Glomerular visceral epithelial cell (primary cell): ENCODE results near the gene CAND1.

Experiments used
- DNase-seq: peaks from one replicate; pipeline ENCODE4 v3.0.0-alpha.2; 2016; ENCODE audit errors: extremely low spot score

Gene CAND1

GRCh38 chr12:67268896-67269632 lies at the start of gene CAND1:
CAND1 (plus strand) TSS chr12:67269358; CDS start chr12:67269718, 360 bp downstream.
- DNase-seq = peak; percentile 98

- no peak for DNase-seq
Observed at GRCh38 chr12:67220065-67220464, 49.1 kb upstream of the CAND1 start.

- peak; percentile 7 for DNase-seq
Observed at GRCh38 chr12:67222302-67222701, 46.9 kb upstream of the CAND1 start.

- no peak for DNase-seq
Observed at GRCh38 chr12:67223225-67223624, 45.9 kb upstream of the CAND1 start.

- DNase-seq = no peak
Observed at GRCh38 chr12:67237231-67237630, 31.9 kb upstream of the CAND1 start.

GRCh38 chr12:67239061-67239460 lies 30.1 kb upstream of the CAND1 start:
- DNase-seq = peak; percentile 2

- DNase-seq = no peak
Observed at GRCh38 chr12:67241482-67241881, 27.7 kb upstream of the CAND1 start.

- no peak for DNase-seq
Observed at GRCh38 chr12:67243260-67243659, 25.9 kb upstream of the CAND1 start.

- DNase-seq = no peak
Observed at GRCh38 chr12:67245571-67245970, 23.6 kb upstream of the CAND1 start.

- no peak for DNase-seq
Observed at GRCh38 chr12:67251012-67251411, 18.1 kb upstream of the CAND1 start.

- DNase-seq = no peak
Observed at GRCh38 chr12:67254372-67255026, 14.7 kb upstream of the CAND1 start.

- no peak for DNase-seq
Observed at GRCh38 chr12:67256649-67257048, 12.5 kb upstream of the CAND1 start.

- no peak for DNase-seq
Observed at GRCh38 chr12:67263471-67263870, 5.7 kb upstream of the CAND1 start.

- DNase-seq = peak; percentile 96
Observed at GRCh38 chr12:67268335-67268895, 743 bp upstream of the CAND1 start.

GRCh38 chr12:67269633-67270573 lies 745 bp downstream of the CAND1 start:
- DNase-seq = peak; percentile 21

GRCh38 chr12:67270622-67271021 lies 1.5 kb downstream of the CAND1 start:
- DNase-seq = no peak

- DNase-seq = no peak
Observed at GRCh38 chr12:67271976-67272375, 2.8 kb downstream of the CAND1 start.

GRCh38 chr12:67274186-67274585 lies 5.0 kb downstream of the CAND1 start:
- DNase-seq = no peak

GRCh38 chr12:67275380-67275913 lies 6.3 kb downstream of the CAND1 start:
- DNase-seq = no peak

- no peak for DNase-seq
Observed at GRCh38 chr12:67276421-67276820, 7.3 kb downstream of the CAND1 start.

- DNase-seq = no peak
Observed at GRCh38 chr12:67279637-67280036, 10.5 kb downstream of the CAND1 start.

- no peak for DNase-seq
Observed at GRCh38 chr12:67280088-67280487, 10.9 kb downstream of the CAND1 start.
